ENCODE measurements around the gene SESN2.
A peak's percentile ranks its signal among the peaks of the same experiment; 100 is the strongest.

Gene SESN2, protein sequence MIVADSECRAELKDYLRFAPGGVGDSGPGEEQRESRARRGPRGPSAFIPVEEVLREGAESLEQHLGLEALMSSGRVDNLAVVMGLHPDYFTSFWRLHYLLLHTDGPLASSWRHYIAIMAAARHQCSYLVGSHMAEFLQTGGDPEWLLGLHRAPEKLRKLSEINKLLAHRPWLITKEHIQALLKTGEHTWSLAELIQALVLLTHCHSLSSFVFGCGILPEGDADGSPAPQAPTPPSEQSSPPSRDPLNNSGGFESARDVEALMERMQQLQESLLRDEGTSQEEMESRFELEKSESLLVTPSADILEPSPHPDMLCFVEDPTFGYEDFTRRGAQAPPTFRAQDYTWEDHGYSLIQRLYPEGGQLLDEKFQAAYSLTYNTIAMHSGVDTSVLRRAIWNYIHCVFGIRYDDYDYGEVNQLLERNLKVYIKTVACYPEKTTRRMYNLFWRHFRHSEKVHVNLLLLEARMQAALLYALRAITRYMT

GRCh38 chr1:28259252-28259933 is at the start of gene SESN2:
TSS of gene SESN2 (plus strand) at chr1:28259518. CDS start at chr1:28259848, 330 bp downstream.
- H3K4me3 ChIP-seq (ENCODE audit: low read depth, low read length), result peak within 1 kb of the TSS; percentile 91

GRCh38 chr1:28209700-28210099 is 49.6 kb upstream of the SESN2 start:
- H3K4me3 ChIP-seq (ENCODE audit: low read depth, low read length), result no peak overlapping the region

DNA sequence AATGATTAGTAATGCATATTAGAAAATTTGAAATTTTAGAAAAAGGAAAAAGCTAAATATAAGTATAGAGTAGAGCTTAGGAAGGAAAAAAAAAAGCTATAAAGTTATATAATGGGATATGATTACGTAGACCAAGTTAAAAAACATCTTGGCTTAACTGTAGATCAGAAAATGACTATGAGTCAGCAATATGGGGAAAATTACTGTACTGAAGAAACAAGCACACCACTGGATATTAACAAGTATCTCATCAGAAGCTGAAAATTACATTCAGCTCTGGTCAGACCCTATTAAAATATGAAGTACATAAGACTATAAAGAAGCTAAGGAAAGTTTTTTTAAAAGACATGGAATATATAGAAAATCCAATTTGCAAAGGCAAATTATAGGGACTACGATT is 46.0 kb upstream of the SESN2 start:
- no peak overlapping the region for H3K4me3 ChIP-seq (ENCODE audit: low read depth, low read length)

- no peak overlapping the region for H3K4me3 ChIP-seq (ENCODE audit: low read depth, low read length)
These were observed 30.2 kb upstream of the SESN2 start for GRCh38 chr1:28229089-28229488.

DNA sequence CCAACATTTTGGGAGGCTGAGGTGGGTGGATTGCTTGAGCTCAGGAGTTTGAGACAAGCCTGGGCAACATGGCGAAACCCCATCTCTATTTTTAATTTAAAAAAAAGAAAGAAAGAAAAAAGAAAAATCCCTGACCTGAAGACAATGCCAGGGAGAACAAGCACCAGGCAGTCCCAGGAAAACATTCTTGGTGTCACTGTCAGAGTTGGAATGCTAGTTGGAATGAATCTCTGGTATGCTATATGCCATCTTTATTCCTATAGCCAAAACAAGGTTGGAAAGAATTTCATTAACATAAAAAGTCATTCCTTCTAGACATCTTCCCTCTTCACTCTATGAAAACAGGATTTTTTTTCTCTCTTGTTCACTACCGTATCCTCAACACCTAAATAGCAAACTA is 29.3 kb upstream of the SESN2 start:
- no peak overlapping the region for H3K4me3 ChIP-seq (ENCODE audit: low read depth, low read length)

- peak within 1 kb of the TSS; percentile 96 for H3K4me3 ChIP-seq (ENCODE audit: low read depth, low read length)
These were observed 26.6 kb upstream of the SESN2 start, which contains the start of gene DNAJC8 for GRCh38 chr1:28232558-28233263. TSS of gene DNAJC8 (minus strand) at chr1:28233029. CDS start at chr1:28232998, 31 bp downstream.

DNA sequence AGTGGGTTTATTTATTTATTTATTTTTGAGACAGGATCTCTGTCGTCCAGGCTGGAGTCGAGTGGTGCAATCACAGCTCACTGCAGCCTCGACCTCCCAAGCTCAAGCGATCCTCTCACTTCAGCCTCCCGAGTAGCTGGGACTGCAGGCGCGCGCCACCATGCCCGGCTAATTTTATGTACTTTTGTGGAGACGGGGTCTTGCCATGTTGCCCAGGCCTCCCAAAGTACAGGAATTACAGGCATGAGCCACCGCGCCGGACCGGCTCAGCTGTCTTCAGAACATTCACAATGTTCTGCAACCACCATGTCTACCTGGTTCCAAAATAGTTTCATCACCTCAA is 26.1 kb upstream of the SESN2 start:
- no peak overlapping the region for H3K4me3 ChIP-seq (ENCODE audit: low read depth, low read length)

GRCh38 chr1:28235755-28236655 is 23.3 kb upstream of the SESN2 start, which contains the start of gene ATP5IF1:
TSS of gene ATP5IF1 (plus strand) at chr1:28236124. CDS start at chr1:28236184, 60 bp downstream.
- peak within 1 kb of the TSS; percentile 99 for H3K4me3 ChIP-seq (ENCODE audit: low read depth, low read length)

- peak overlapping the region; percentile 99 for H3K4me3 ChIP-seq (ENCODE audit: low read depth, low read length)
These were observed 22.5 kb upstream of the SESN2 start for GRCh38 chr1:28236656-28237322.

GRCh38 chr1:28239004-28239403 is 20.3 kb upstream of the SESN2 start:
- H3K4me3 ChIP-seq (ENCODE audit: low read depth, low read length), result no peak overlapping the region

DNA sequence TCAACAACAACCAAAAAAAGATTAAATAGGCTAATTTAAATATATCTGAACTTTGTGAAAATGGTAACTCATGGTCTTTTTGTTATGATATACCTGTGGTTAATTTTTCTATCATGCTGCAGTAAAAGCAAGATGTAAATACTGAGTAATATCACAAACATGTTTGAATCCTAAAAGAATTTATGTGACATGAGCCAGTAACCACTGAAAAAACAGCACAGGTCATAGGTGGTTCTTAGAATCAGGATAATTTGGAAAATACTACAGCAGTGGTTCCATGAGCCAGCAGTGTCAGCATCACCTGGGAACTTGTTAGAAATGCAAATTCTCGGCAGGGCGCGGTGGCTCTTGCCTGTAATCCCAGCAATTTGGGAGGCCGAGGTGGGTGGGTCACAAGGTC is 19.3 kb upstream of the SESN2 start:
- H3K4me3 ChIP-seq (ENCODE audit: low read depth, low read length), result no peak overlapping the region

DNA sequence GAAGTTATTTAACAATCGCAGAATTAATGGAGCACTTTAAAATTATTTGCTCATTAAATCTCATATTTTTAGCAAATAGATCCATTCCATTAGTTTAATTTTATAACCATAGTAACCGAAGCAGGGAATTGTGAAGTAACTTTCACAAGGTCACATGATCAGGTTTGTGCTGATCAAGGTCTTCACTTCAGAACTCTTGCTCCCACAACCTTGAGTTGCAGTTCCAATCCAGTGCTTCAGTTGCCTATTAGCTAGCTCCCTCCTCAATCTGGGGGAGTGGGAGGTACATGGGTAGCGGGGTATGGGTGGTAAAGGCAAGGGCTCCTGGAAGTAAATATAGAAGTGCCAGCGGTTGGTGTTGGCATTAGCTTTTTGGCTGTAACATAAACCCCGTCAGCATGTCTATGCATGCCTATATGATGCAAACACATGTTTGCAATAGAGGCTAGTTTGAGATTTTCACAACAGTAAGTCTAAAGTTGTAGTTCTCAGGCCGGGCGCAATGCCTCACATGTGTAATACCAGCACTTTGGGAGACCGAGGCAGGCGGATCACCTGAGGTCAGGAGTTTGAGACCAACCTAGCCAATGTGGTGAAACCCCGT is 17.6 kb upstream of the SESN2 start:
- no peak overlapping the region for H3K4me3 ChIP-seq (ENCODE audit: low read depth, low read length)

GRCh38 chr1:28243685-28244311 is 15.5 kb upstream of the SESN2 start:
- H3K4me3 ChIP-seq (ENCODE audit: low read depth, low read length), result no peak overlapping the region

GRCh38 chr1:28244549-28245251 is 14.6 kb upstream of the SESN2 start:
- H3K4me3 ChIP-seq (ENCODE audit: low read depth, low read length), result no peak overlapping the region

GRCh38 chr1:28246427-28246832 is 12.9 kb upstream of the SESN2 start:
- H3K4me3 ChIP-seq (ENCODE audit: low read depth, low read length), result peak overlapping the region; percentile 35

- H3K4me3 ChIP-seq (ENCODE audit: low read depth, low read length), result no peak overlapping the region
These were observed 11.6 kb upstream of the SESN2 start for GRCh38 chr1:28247612-28248272.

GRCh38 chr1:28248273-28249012 is 10.9 kb upstream of the SESN2 start:
- no peak overlapping the region for H3K4me3 ChIP-seq (ENCODE audit: low read depth, low read length)
